A673 (cell line): Measurements from ENCODE around the gene NDUFB2. TPM values are rescaled to one million over a fixed set of nuclear protein-coding genes. Genes with fewer than 3 reads are reported as not detected.

Source experiments
- BruUV-seq: library from RNA; stranded (reverse); fragments of 400-500 nt; replicated peaks from 2 replicates; lab custom pipeline; 2021; lab: Mats Ljungman, UMichigan
- CTCF ChIA-PET: fragments of 300-600 bp; sonication (Branson Sonifier 250); formaldehyde crosslinking; loops from one replicate; lab custom pipeline; 2022; ENCODE audit warnings: antibody characterized with exemption; lab: Charles Lee
- POLR2A ChIA-PET: fragments of 300-600 bp; sonication (Branson Sonifier 250); formaldehyde crosslinking; loops from one replicate; lab custom pipeline; 2022; ENCODE audit warnings: antibody characterized with exemption; ENCODE audit not compliant: low non-redundant PET; lab: Charles Lee
- DNase-seq: peaks from one replicate; pipeline ENCODE4 v3.0.0-alpha.2; 2015; ENCODE audit warnings: low spot score
- H3K27ac ChIP-seq: fragments of 200-600 bp; sonication (generic); 2 replicates; pipeline ENCODE4 v1.5.1; 2016; ENCODE audit warnings: mixed run types, low read depth, mild to moderate bottlenecking, mixed read lengths, antibody characterized with exemption, low read length; ENCODE audit not compliant: poor library complexity, severe bottlenecking
- H3K27me3 ChIP-seq: fragments of 200-600 bp; sonication (generic); replicated peaks from 2 replicates; pipeline ENCODE4 v1.6.1; 2017; ENCODE audit warnings: mixed run types, low read depth, mild to moderate bottlenecking, mixed read lengths, antibody characterized with exemption, low read length; ENCODE audit not compliant: insufficient read depth, poor library complexity
- H3K36me3 ChIP-seq: fragments of 200-600 bp; sonication (generic); 2 replicates; pipeline ENCODE4 v1.6.1; 2016; ENCODE audit warnings: mixed run types, mild to moderate bottlenecking, mixed read lengths, antibody characterized with exemption, low read length; ENCODE audit not compliant: insufficient read depth, poor library complexity, severe bottlenecking
- H3K4me1 ChIP-seq: fragments of 200-600 bp; sonication (generic); 2 replicates; pipeline ENCODE4 v1.6.1; 2017; ENCODE audit warnings: mixed run types, mild to moderate bottlenecking, mixed read lengths, antibody characterized with exemption, low read length; ENCODE audit not compliant: insufficient read depth, poor library complexity, severe bottlenecking
- H3K4me3 ChIP-seq: fragments of 200-600 bp; sonication (generic); 2 replicates; pipeline ENCODE4 v1.5.1; 2016; ENCODE audit warnings: low read depth, mixed run types, mild to moderate bottlenecking, mixed read lengths, low read length; ENCODE audit not compliant: poor library complexity, severe bottlenecking
- H3K9me3 ChIP-seq: fragments of 200-600 bp; sonication (generic); 2 replicates; pipeline ENCODE4 v1.6.1; 2016; ENCODE audit warnings: mixed run types, low read depth, mild to moderate bottlenecking, mixed read lengths, antibody characterized with exemption, low read length; ENCODE audit not compliant: poor library complexity, severe bottlenecking
- EZH2 ChIP-seq: fragments of 200-600 bp; sonication (generic); IDR thresholded peaks from 2 replicates; pipeline ENCODE4 v1.6.1; 2017; ENCODE audit warnings: borderline replicate concordance, low read depth, mild to moderate bottlenecking, mixed read lengths, antibody characterized with exemption, low read length; ENCODE audit not compliant: poor library complexity, severe bottlenecking
- intact Hi-C: fragments of 100-400 bp; cut with micrococcal nuclease; formaldehyde crosslinking; loops from one replicate; pipeline ENCODE4 v1.10.0; 2022; ENCODE audit not compliant: unreplicated experiment
- total RNA-seq: library from RNA; stranded (reverse); gene quantifications from 2 replicates; pipeline ENCODE4 v1.2.3, GENCODE V29; 2021
- TF ChIP-seq, protein P1 (sequence below): fragments of 300-800, 200-600 bp; sonication (generic); conservative IDR thresholded peaks from 2 replicates; pipeline ENCODE4 v1.5.1; 2017; ENCODE audit warnings: low read depth, mild to moderate bottlenecking, antibody characterized with exemption, low read length, moderate library complexity, mixed read lengths

The NDUFB2 gene
- total RNA-seq, 1 experiment from 2014 or later: 192 TPM

DNA sequence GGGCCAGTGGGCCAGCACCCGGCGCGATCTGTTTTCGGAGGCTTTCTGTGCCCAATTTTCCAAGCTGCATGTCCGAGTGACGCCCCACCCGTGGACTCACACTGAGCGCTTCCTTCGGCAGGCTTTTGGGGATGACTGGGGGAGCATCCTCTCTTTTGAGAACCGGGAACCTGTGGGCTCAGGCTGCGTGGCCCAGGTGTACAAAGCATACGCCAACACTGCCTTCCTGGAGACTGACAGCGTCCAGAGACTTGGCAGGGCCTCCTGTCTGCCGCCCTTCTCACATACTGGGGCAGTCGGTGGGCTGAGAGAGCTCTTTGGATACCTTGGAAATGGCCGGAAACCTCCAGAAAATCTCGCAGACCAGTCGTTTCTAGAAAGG is 22.7 kb upstream of the NDUFB2 start:
- no peak for DNase-seq
- no peak overlapping the region for H3K27ac ChIP-seq
- no TSS peak for BruUV-seq
- H3K4me1 ChIP-seq: peaks cover 12% of the 10 kb centered on the region
- peak overlapping the region; percentile 77 for H3K4me3 ChIP-seq
- no peaks in the 10 kb centered on the region for H3K27me3 ChIP-seq
- intact Hi-C loops: no loop called here
- ChIA-PET CTCF (interaction anchor here (0.7 kb wide), 2 partner anchors 25 to 50 kb away, joined by 3 read pairs; no protein-coding TSS in a partner anchor), POLR2A (no interaction called here)
- H3K9me3 ChIP-seq: no peaks in the 10 kb centered on the region
- H3K36me3 ChIP-seq: no peaks in the 10 kb centered on the region
- TF ChIP-seq, protein P1, sequence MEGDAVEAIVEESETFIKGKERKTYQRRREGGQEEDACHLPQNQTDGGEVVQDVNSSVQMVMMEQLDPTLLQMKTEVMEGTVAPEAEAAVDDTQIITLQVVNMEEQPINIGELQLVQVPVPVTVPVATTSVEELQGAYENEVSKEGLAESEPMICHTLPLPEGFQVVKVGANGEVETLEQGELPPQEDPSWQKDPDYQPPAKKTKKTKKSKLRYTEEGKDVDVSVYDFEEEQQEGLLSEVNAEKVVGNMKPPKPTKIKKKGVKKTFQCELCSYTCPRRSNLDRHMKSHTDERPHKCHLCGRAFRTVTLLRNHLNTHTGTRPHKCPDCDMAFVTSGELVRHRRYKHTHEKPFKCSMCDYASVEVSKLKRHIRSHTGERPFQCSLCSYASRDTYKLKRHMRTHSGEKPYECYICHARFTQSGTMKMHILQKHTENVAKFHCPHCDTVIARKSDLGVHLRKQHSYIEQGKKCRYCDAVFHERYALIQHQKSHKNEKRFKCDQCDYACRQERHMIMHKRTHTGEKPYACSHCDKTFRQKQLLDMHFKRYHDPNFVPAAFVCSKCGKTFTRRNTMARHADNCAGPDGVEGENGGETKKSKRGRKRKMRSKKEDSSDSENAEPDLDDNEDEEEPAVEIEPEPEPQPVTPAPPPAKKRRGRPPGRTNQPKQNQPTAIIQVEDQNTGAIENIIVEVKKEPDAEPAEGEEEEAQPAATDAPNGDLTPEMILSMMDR: no peak
- TF ChIP-seq EZH2: no peak

DNA sequence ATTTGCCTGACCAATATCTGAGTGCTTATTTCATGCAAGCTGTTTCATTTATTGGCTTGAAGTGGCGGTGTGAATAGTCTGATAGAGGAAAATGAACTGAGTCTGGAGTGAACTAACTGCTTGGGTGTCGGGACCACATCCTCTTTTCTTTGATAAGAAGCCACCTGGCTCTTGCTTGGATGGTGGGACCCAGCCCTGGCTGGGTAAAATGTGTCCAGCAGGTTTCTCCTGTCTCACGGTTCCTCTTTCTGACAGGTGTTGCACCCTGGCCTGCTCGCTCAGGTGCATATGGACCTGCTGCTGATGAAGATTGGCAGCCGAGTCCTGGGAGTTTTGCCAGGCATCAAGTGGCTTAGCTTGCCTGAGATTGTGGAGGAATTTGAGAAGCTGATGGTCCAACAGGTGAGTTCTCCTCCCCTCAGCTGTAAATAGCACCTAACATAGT is 22.1 kb upstream of the NDUFB2 start:
- no TSS peak for BruUV-seq
- H3K4me3 ChIP-seq: no peak overlapping the region
- H3K27me3 ChIP-seq: no peaks in the 10 kb centered on the region
- no peaks in the 10 kb centered on the region for H3K9me3 ChIP-seq
- no peak for DNase-seq
- ChIA-PET POLR2A (no interaction called here), CTCF (interaction anchor here (0.7 to 0.9 kb wide), 2 partner anchors 50 to 52 kb away, joined by 3 read pairs; no protein-coding TSS in a partner anchor)
- no peaks in the 10 kb centered on the region for H3K36me3 ChIP-seq
- H3K27ac ChIP-seq: no peak overlapping the region
- TF ChIP-seq EZH2: no peak
- TF ChIP-seq, protein P1: no peak
- intact Hi-C loops: no loop called here
- H3K4me1 ChIP-seq: peaks cover 12% of the 10 kb centered on the region

DNA sequence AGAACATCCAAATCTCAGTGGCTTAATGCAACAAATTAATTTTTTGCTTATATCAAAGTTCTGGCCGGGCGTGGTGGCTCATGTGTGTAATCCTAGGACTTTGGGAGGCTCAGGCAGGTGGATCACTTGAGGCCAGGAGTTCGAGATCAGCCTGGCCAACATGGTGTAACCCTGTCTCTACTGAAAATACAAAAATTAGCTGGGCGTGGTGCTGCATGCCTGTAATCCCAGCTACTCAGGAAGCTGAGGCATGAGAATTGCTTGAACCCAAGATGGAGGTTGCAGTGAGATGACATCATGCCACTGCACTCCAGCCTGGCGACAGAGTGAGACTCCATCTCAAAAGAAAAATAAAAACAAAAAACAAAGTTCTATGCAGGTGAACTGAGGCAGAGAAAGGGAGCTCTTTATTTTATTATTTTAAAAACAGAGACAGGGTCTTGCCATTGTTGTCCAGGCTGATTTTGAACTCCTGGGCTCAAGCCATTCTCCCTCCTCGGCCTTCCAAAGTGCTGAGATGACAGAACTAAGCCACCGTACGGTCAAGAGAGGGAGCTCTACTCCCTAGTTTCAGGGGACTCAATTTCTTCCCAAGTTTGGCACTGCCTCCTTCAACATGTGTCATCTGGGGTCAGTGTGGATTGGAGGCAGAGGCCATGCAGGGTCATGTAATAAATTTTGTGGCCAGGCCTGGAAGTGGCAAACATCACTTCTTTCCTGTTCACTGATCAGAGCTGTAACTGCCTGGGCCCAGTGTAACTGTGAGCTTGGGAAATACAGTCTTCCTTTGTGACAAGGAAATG is 21.4 kb upstream of the NDUFB2 start:
- intact Hi-C loops: loop anchor here (1.0 kb wide), 1 partner anchor 337 kb away; no protein-coding TSS in a partner anchor
- Histone ChIP-seq H3K27me3 (no peaks in the 10 kb centered on the region), H3K4me3 (no peak overlapping the region), H3K4me1 (peaks cover 12% of the 10 kb centered on the region), H3K9me3 (no peaks in the 10 kb centered on the region), H3K27ac (no peak overlapping the region), H3K36me3 (no peaks in the 10 kb centered on the region)
- no TSS peak for BruUV-seq
- TF ChIP-seq, protein P1: peak; percentile 60
- TF ChIP-seq EZH2: no peak
- peak; percentile 44 for DNase-seq
- POLR2A ChIA-PET: no interaction called here
- CTCF ChIA-PET: interaction anchor here (0.9 kb wide), 1 partner anchor 51 kb away, joined by 3 read pairs; no protein-coding TSS in a partner anchor
